NCI-H2171 treated with DMSO at 0.1 percent for 48 hours (cell line): ENCODE measurements around the gene SEC14L6.
A peak's percentile ranks its signal among the peaks of the same experiment; 100 is the strongest.
"Not testable (repeated sequence)": the region's sequence is repeated elsewhere in the genome, so short reads cannot be mapped to it uniquely, and the experiment has no call there.

Experiments
- DNase-seq: peaks from one replicate; lab custom pipeline; 2025; lab: John Stamatoyannopoulos, UW

SEC14L6 gene

GRCh38 chr22:30566125-30566524, 19.6 kb upstream of the SEC14L6 start:
- no peak for DNase-seq

DNA sequence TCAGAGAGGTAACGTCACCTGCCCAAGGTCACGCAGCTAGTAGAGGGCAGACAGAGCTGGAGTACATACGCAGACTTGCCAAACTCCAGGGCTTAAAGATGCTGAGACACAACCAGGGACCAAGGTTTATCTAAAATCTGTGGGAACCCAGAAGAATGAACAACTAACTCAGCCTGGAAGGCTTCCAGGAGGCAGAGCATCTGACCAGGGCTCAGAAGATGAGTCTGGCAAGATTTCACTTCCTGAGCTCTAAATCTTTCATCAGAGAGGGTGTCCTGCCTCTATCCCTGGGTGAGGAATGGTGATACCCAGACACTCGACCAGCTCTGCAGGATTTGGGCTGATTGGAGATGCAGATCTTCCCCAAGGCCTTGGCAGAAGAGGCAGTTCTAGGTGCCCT, 18.8 kb upstream of the SEC14L6 start:
- DNase-seq = no peak

GRCh38 chr22:30564761-30565119, 18.2 kb upstream of the SEC14L6 start:
- DNase-seq = peak; percentile 36

DNA sequence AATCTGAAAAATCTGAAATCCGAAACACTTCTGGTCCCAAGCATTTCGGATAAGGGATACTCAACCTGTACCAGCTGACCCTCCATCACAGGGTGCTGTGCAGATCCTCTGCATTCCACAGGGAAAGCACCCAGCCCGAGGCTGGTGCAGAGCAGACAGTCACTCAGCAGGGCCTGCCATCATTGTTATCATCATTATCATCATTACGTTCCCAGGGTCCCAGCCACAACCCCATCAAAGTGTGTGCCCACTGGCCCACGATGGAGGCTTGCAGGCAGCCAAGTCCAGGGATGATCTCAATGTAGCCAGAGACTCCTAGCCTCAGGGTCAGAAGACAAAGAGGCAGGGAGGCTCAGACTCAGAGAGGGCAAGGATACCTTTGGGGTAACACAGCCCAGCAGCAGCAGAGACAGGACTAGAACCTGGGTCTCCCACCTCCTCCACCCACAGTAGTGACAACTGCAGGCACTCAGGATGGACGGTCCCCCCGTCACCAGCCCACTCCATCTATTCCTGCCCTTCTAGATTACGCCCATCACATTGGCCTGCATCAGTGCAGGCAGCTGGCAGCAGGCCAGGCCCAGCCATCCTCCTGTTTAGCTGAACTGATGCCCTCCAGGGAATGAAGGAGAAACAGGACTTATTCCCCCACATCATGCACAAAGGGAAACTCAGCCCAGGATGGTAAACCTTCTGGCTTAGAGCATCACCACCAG, 17.7 kb upstream of the SEC14L6 start:
- DNase-seq = peak; percentile 36

GRCh38 chr22:30562366-30562765, 15.8 kb upstream of the SEC14L6 start:
- DNase-seq = no peak

DNA sequence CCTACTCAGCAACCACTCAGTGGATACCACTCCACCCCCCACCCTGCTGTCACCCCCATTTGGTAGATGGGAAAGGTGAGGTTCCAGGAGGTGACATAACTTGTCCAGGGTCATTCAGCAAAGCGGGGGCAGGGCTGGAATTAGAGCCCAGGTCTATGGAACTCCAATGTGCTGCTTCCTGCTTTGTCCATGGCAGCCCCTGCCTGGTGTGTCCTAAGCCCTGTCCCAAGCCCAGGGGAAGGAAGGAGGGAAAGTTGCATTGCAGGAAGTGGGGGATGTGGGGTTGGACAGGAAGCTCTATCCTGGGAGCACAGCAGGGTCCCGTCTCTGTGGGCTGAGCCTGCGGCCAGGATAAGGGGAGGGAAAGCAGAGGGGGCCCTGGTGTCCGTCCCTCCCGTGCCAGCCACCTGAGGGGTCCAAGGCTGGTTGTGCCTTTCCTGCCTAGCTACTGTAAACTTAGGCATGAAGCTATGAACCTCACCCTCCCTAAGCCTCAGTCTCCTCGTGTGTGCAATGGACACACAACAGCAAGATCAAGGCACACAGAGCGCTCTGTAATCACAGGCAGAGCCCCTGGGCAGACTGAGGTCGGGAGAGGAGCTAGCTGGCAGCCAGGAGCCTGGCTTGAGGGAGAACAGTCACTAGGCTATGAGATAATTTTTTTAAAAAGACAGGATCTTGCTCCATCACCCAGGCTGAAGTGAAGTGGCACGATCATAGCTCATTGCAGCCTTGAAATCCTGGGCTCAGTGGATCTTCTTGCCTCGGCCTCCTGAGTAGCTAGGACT, 15.1 kb upstream of the SEC14L6 start:
- DNase-seq = no peak

GRCh38 chr22:30560643-30561202, 14.2 kb upstream of the SEC14L6 start:
- not testable (repeated sequence) for DNase-seq

DNA sequence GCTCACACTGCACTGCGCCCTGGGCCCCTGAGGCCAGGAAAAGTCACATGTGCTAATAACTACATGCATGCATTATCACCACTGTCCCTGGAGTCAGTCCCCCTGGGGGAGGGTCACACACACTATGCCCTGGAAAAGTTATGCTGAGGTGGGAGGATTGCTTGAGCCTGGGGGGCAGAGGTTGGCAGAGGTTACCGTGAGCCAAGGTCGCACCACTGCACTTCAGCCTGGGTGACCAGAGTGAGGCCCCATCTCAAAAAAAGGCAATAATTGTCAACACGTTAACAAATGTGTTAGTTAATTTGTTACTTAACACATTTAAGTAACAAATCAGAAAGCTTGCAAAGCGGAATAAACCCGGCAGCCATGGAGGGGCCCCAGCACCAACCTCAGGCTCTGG, 13.3 kb upstream of the SEC14L6 start:
- no peak for DNase-seq

DNA sequence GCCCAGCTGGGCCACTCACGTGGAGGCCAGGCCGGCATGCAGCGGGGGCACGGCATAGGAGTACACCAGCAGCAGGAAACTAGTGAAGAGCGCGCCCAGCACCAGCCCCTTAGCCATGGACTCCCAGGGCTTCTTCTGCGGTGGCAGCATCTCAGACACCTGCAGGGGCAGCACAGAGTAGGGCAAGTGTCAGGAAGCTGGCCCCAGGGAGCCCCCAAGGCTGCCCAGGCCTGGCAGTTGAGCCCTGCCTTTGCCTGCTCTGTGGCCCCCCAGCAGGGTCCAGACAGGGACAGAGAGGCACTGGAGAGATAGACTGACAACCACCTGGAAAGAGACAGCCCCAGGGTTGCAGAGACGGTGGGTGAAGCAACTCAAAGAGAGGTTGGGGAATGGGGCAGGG, 10.7 kb upstream of the SEC14L6 start:
- DNase-seq = no peak

DNA sequence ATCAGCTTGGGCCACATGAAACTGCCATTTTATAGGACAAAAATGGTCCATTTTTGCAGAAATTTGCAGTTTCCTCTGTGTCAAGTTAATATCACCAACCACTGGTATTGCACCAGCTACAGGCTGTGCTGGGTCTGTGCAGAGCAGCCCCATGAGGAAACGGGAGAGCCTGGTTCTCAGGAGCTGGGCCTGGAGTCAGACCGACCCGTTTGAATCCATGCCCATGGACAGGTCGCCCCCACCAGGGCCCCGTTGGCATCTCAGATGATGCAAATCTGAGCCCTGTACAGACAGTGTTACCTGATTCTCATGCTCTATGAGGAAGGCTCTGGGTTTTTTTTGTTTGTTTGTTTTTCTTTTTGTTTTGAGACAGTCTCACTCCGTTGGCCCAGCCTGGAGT, 9.8 kb upstream of the SEC14L6 start:
- no peak for DNase-seq

- no peak for DNase-seq
Measured at GRCh38 chr22:30555282-30556210, 9.0 kb upstream of the SEC14L6 start.

- no peak for DNase-seq
Measured at GRCh38 chr22:30553971-30554370, 7.4 kb upstream of the SEC14L6 start.

DNA sequence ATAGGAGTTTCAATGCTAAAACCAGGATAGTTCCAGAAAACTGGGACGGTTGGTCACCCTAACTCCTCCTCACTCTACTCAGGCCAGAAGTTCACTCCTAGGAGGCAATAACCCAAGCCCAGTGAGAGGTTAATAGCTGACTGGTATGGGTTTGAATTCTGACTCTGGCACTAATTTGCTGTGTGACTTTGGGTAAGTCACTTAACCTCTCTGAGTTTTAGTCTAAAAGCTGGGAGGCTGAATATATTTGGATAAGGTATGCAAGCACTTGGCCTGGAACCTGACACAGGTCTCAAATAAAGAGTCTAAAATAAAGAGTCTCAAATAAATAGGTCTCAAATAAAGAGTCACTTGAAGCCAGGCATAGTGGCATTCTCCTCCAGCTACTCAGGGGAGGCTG, 6.2 kb upstream of the SEC14L6 start:
- no peak for DNase-seq

GRCh38 chr22:30551813-30552212, 5.3 kb upstream of the SEC14L6 start:
- DNase-seq = not testable (repeated sequence)

DNA sequence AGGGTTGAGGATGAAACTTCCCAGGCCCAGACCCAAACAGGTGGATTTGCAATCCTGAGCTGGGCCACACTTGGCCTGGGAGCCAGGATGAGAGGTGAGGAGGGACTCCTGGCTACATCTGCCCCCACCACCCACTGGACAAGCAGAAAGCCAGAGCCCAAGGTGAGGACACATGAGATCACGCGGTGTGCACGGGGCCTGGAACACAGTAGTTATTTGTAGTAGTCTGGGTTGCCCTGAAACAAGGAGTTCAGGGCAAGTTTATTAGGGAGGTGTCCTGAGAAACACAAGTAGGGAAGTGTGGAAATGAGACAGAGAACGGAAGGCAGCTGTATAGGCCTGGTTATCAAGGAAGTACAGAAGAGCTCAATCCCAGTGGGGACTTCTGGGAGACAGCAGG, 647 bp upstream of the SEC14L6 start:
- DNase-seq = no peak

- no peak for DNase-seq
Measured at GRCh38 chr22:30542811-30543188, 3.7 kb downstream of the SEC14L6 start.

DNA sequence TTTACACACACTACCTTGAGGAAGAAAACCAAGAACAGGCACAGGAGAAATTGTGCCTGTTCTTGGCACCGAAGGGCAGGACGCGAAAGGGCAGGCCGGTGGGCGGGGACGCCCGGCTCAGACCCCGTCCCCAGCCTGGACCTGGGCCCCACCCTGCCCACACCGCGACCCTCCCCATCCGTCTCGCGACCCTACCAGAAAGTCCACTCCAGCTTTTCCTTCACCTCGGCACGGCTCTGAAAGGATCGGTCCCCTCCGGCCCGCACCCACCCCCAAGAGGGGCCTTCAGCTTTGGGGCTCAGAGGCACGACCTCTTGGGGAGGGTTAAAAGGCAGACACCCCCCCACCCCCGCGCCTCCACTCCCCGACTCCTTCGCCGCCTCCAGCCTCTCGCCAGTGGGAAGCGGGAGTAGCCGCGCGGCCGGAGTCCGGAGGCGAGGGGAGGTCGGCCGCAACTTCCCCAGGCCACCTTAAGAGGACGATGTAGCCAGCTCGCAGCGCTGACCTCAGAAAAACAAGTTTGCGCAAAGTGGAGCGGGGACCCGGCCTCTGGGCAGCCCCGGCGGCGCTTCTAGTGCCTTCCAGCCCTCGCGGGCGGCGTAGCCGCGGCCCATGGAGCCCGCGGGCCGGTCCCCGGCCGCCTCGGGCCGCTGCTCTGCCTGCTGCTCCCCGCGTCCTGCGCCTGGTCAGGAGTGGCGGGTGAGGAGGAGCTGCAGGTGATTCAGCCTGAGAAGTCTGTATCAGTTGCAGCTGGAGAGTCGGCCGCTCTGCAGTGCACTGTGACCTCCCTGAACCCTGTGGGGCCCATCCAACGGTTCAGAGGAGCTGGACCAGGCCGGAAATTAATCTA, 4.4 kb downstream of the SEC14L6 start:
- DNase-seq = no peak

DNA sequence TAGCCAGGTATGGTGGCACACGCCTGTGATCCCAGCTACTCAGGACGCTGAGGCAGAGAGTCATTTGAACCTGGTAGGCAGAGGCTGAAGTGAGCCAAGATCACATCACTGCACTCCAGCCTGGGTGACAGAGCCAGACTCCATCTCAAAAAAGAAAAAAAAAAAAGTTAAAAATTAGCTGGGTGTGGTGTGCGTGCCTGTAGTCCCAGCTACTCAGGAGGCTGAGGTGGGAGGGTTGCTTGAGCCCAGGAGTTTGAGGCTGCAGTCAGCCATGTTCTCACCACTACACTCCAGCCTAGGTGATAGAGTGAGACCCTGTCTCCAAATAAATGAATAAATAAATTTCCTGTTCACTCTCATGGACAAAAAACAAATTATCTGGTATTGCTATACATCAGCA, 5.0 kb downstream of the SEC14L6 start:
- not testable (repeated sequence) for DNase-seq

DNA sequence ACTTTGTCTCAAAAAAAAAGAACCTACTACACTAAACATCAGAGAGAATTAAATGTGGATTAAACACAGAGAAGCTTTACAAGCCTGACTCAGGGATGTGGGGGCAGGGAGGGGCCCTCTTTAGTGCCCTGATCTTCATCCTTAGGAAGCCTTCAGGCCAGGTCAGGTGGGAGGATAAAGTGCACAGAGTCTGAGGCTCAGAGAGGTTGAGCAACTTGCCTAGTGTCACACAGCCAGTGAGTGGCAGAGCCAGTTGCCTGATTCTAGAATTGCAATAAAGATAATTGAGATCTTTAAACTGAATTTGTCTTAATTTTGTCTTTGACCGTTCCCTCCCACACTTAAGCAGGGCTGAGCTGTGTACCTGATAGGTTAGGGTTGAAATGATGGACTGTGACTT, 7.2 kb downstream of the SEC14L6 start:
- no peak for DNase-seq

GRCh38 chr22:30538280-30538679, 8.3 kb downstream of the SEC14L6 start:
- peak; percentile 58 for DNase-seq

DNA sequence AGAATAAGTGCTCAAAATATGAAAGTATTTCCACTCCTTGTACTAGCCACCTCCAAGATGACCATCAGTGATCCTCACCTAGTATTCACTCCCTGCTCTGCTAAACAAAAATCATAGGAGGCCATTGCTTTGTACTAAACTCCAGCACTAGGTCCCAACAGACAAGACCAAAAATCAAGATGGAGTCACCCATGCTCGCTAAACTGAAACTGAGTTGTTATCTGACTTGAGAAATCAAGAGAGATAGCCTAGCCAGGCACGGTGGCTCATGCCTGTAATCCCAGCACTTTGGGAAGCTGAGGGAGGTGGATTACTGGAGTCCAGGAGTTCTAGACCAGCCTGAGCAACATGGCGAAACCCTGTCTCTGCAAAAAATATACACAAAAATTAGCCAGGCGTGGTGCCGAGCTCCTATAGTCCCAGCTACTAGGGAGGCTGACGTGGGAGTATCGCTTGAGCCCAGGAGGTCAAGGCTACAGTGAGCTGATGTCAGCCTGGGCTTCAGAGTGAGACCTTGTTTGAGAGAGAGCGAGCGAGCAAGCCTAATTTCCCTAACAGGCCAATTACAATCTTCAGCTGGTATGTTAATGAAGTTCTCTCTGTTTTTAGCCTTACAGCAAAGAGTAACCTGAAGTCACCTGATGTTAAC, 9.3 kb downstream of the SEC14L6 start:
- no peak for DNase-seq
